ENCODE measurements around the gene MUS81. TPM values are rescaled to one million over a fixed set of nuclear protein-coding genes. Genes with fewer than 3 reads are reported as not detected.
A peak's percentile ranks its signal among the peaks of the same experiment; 100 is the strongest.

The MUS81 gene
- total and polyA plus RNA-seq, 10 of the 15 experiments (the other 5 are each of a cell fraction or from before 2014, with no cell fraction given): 11.8 to 76.1 (median 48.4) TPM

DNA sequence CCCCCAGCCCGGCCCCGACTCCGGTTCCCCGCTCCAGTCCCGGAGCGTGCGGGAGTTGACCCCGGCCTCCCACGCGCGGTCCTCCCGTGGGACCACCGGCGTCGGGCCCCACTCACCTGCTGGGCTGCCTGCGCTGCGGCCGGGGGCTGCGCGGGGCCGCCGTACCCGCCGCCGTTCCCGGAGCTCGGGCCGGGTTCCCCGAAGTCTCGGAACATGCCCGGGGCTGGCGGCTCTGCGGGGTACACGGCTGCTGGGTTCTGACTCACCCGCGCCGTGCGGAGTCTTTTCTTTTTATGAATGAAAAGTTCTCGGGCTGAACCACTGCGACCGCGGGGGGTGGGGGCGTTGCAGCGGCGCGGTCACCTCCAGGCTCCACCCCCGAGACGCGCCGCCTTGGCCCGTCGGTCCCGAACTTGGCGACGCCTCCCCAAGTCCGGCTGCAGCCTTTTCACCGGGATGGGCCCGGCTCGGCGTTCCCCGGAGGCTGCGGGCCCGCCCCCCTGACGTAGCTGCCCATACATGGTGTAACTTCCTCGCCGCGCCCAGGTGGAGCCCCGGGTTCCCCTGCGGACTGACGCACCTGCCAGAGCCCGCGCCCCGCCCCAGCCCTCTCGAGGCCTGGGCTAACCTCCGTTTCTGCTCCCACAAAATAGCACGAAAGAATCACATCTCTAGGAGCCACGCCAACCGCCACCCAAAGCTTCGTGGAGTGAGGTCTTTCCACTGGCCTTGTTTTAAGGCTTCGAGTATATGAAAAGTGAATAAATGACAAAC is 40.1 kb downstream of the MUS81 start, which contains the start of gene FOSL1 (continued):
- TF ChIP-seq, protein P1, sequence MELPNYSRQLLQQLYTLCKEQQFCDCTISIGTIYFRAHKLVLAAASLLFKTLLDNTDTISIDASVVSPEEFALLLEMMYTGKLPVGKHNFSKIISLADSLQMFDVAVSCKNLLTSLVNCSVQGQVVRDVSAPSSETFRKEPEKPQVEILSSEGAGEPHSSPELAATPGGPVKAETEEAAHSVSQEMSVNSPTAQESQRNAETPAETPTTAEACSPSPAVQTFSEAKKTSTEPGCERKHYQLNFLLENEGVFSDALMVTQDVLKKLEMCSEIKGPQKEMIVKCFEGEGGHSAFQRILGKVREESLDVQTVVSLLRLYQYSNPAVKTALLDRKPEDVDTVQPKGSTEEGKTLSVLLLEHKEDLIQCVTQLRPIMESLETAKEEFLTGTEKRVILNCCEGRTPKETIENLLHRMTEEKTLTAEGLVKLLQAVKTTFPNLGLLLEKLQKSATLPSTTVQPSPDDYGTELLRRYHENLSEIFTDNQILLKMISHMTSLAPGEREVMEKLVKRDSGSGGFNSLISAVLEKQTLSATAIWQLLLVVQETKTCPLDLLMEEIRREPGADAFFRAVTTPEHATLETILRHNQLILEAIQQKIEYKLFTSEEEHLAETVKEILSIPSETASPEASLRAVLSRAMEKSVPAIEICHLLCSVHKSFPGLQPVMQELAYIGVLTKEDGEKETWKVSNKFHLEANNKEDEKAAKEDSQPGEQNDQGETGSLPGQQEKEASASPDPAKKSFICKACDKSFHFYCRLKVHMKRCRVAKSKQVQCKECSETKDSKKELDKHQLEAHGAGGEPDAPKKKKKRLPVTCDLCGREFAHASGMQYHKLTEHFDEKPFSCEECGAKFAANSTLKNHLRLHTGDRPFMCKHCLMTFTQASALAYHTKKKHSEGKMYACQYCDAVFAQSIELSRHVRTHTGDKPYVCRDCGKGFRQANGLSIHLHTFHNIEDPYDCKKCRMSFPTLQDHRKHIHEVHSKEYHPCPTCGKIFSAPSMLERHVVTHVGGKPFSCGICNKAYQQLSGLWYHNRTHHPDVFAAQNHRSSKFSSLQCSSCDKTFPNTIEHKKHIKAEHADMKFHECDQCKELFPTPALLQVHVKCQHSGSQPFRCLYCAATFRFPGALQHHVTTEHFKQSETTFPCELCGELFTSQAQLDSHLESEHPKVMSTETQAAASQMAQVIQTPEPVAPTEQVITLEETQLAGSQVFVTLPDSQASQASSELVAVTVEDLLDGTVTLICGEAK (IDR thresholded peaks at IDR 0.05; ENCODE audit: borderline replicate concordance): no peak
- TF ChIP-seq, protein P2, sequence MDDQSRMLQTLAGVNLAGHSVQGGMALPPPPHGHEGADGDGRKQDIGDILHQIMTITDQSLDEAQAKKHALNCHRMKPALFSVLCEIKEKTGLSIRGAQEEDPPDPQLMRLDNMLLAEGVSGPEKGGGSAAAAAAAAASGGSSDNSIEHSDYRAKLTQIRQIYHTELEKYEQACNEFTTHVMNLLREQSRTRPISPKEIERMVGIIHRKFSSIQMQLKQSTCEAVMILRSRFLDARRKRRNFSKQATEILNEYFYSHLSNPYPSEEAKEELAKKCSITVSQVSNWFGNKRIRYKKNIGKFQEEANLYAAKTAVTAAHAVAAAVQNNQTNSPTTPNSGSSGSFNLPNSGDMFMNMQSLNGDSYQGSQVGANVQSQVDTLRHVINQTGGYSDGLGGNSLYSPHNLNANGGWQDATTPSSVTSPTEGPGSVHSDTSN (IDR thresholded peaks at IDR 0.05; ENCODE audit: insufficient replicate concordance, low read depth, low read length): no peak
- TF ChIP-seq, protein P3, sequence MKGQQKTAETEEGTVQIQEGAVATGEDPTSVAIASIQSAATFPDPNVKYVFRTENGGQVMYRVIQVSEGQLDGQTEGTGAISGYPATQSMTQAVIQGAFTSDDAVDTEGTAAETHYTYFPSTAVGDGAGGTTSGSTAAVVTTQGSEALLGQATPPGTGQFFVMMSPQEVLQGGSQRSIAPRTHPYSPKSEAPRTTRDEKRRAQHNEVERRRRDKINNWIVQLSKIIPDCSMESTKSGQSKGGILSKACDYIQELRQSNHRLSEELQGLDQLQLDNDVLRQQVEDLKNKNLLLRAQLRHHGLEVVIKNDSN (IDR thresholded peaks at IDR 0.05; ENCODE audit: borderline replicate concordance, extremely low read length, insufficient read depth, low read depth, low read length): no peak
- TF ChIP-seq SP1 (IDR thresholded peaks at IDR 0.05; ENCODE audit: low read depth, low read length): peak; percentile 59
- TF ChIP-seq, protein P4, sequence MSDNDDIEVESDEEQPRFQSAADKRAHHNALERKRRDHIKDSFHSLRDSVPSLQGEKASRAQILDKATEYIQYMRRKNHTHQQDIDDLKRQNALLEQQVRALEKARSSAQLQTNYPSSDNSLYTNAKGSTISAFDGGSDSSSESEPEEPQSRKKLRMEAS (IDR thresholded peaks at IDR 0.05; ENCODE audit: low read depth, low read length): no peak
- TF ChIP-seq RCOR1 (conservative IDR thresholded peaks at IDR 0.05; ENCODE audit: low read depth, low read length): no peak
- TF ChIP-seq, protein P5, sequence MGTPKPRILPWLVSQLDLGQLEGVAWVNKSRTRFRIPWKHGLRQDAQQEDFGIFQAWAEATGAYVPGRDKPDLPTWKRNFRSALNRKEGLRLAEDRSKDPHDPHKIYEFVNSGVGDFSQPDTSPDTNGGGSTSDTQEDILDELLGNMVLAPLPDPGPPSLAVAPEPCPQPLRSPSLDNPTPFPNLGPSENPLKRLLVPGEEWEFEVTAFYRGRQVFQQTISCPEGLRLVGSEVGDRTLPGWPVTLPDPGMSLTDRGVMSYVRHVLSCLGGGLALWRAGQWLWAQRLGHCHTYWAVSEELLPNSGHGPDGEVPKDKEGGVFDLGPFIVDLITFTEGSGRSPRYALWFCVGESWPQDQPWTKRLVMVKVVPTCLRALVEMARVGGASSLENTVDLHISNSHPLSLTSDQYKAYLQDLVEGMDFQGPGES (IDR thresholded peaks at IDR 0.05): no peak
- TF ChIP-seq CHD1 (IDR thresholded peaks at IDR 0.05; ENCODE audit: low read depth, low read length): peak; percentile 94; the same call in 1 of the 2 replicates
- no peak for TF ChIP-seq MEF2B (IDR thresholded peaks at IDR 0.05; ENCODE audit: partially characterized antibody, poor library complexity, severe bottlenecking)
- TF ChIP-seq RFX5 (IDR thresholded peaks at IDR 0.05; ENCODE audit: low read depth, low read length): no peak
- TF ChIP-seq, protein P6, sequence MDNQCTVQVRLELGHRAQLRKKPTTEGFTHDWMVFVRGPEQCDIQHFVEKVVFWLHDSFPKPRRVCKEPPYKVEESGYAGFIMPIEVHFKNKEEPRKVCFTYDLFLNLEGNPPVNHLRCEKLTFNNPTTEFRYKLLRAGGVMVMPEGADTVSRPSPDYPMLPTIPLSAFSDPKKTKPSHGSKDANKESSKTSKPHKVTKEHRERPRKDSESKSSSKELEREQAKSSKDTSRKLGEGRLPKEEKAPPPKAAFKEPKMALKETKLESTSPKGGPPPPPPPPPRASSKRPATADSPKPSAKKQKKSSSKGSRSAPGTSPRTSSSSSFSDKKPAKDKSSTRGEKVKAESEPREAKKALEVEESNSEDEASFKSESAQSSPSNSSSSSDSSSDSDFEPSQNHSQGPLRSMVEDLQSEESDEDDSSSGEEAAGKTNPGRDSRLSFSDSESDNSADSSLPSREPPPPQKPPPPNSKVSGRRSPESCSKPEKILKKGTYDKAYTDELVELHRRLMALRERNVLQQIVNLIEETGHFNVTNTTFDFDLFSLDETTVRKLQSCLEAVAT (IDR thresholded peaks at IDR 0.05): no peak
- TF ChIP-seq, protein P7, sequence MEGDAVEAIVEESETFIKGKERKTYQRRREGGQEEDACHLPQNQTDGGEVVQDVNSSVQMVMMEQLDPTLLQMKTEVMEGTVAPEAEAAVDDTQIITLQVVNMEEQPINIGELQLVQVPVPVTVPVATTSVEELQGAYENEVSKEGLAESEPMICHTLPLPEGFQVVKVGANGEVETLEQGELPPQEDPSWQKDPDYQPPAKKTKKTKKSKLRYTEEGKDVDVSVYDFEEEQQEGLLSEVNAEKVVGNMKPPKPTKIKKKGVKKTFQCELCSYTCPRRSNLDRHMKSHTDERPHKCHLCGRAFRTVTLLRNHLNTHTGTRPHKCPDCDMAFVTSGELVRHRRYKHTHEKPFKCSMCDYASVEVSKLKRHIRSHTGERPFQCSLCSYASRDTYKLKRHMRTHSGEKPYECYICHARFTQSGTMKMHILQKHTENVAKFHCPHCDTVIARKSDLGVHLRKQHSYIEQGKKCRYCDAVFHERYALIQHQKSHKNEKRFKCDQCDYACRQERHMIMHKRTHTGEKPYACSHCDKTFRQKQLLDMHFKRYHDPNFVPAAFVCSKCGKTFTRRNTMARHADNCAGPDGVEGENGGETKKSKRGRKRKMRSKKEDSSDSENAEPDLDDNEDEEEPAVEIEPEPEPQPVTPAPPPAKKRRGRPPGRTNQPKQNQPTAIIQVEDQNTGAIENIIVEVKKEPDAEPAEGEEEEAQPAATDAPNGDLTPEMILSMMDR (IDR thresholded peaks at IDR 0.05 in 2 of 3, conservative IDR thresholded peaks at IDR 0.05 in 1 of 3; ENCODE audit: control insufficient read depth in 2 of 3, extremely low read depth in 1 of 3, insufficient read depth in 1 of 3, low read depth in 3 of 3, low read length in 3 of 3): no peak
- TF ChIP-seq NFYB (IDR thresholded peaks at IDR 0.05; ENCODE audit: insufficient read depth, low read depth, low read length): no peak
- no peak for TF ChIP-seq SIN3A (IDR thresholded peaks at IDR 0.05; ENCODE audit: low read depth, low read length)
